ENCODE results near the gene SNRNP70.
"Not testable (repeated sequence)": the region's sequence is repeated elsewhere in the genome, so short reads cannot be mapped to it uniquely, and the experiment has no call there.

The SNRNP70 gene

GRCh38 chr19:49050376-49051033 is 34.7 kb upstream of the SNRNP70 start:
- not testable (repeated sequence) for H3K27me3 ChIP-seq (replicated peaks; ENCODE audit: control insufficient read depth, insufficient read depth, low read length); H3K36me3 ChIP-seq (ENCODE audit: control insufficient read depth, insufficient read depth, low read length, severe bottlenecking); H3K9ac ChIP-seq (ENCODE audit: low read length); H3K9me3 ChIP-seq (ENCODE audit: control insufficient read depth, low read length); H3K4me3 ChIP-seq (ENCODE audit: low read length); DNase-seq (ENCODE audit: low read depth); H3K4me1 ChIP-seq (ENCODE audit: control insufficient read depth, insufficient read depth, low read length)

- H3K4me3 ChIP-seq (ENCODE audit: low read length), result peak overlapping the region; percentile 78
- DNase-seq (ENCODE audit: low read depth), result peak; percentile 78
- peaks cover 25% of the 10 kb centered on the region for H3K27me3 ChIP-seq (replicated peaks; ENCODE audit: control insufficient read depth, insufficient read depth, low read length)
- peaks cover 11% of the 10 kb centered on the region for H3K4me1 ChIP-seq (ENCODE audit: control insufficient read depth, insufficient read depth, low read length)
- H3K9me3 ChIP-seq (ENCODE audit: control insufficient read depth, low read length), result no peaks in the 10 kb centered on the region
- no peaks in the 10 kb centered on the region for H3K36me3 ChIP-seq (ENCODE audit: control insufficient read depth, insufficient read depth, low read length, severe bottlenecking)
- H3K9ac ChIP-seq (ENCODE audit: low read length), result no peak overlapping the region
Observed at GRCh38 chr19:49056101-49056901, 28.9 kb upstream of the SNRNP70 start.

- Histone ChIP-seq H3K27me3 (replicated peaks; ENCODE audit: control insufficient read depth, insufficient read depth, low read length) (peaks cover 25% of the 10 kb centered on the region), H3K4me3 (ENCODE audit: low read length) (peak overlapping the region; percentile 78), H3K4me1 (ENCODE audit: control insufficient read depth, insufficient read depth, low read length) (peaks cover 11% of the 10 kb centered on the region)
- not testable (repeated sequence) for H3K9me3 ChIP-seq (ENCODE audit: control insufficient read depth, low read length); H3K9ac ChIP-seq (ENCODE audit: low read length); DNase-seq (ENCODE audit: low read depth); H3K36me3 ChIP-seq (ENCODE audit: control insufficient read depth, insufficient read depth, low read length, severe bottlenecking)
Observed at GRCh38 chr19:49056902-49057596, 28.2 kb upstream of the SNRNP70 start.

GRCh38 chr19:49057636-49058234 is 27.5 kb upstream of the SNRNP70 start, which contains the start of gene CGB7:
TSS of gene CGB7 (minus strand) at chr19:49057749. CDS start at chr19:49055375, 2,374 bp downstream.
- Histone ChIP-seq H3K9ac (ENCODE audit: low read length) (no peak within 1 kb of the TSS), H3K4me3 (ENCODE audit: low read length) (peak within 1 kb of the TSS; percentile 78), H3K9me3 (ENCODE audit: control insufficient read depth, low read length) (no peaks in the 10 kb centered on the region), H3K36me3 (ENCODE audit: control insufficient read depth, insufficient read depth, low read length, severe bottlenecking) (no peaks in the 10 kb centered on the region), H3K4me1 (ENCODE audit: control insufficient read depth, insufficient read depth, low read length) (peaks cover 11% of the 10 kb centered on the region), H3K27me3 (replicated peaks; ENCODE audit: control insufficient read depth, insufficient read depth, low read length) (peaks cover 25% of the 10 kb centered on the region)
- DNase-seq (ENCODE audit: low read depth), result peak; percentile 74

GRCh38 chr19:49058562-49058961 is 26.7 kb upstream of the SNRNP70 start:
- no peak for DNase-seq (ENCODE audit: low read depth)
- Histone ChIP-seq H3K4me1 (ENCODE audit: control insufficient read depth, insufficient read depth, low read length) (peaks cover 11% of the 10 kb centered on the region), H3K9me3 (ENCODE audit: control insufficient read depth, low read length) (no peaks in the 10 kb centered on the region), H3K9ac (ENCODE audit: low read length) (no peak overlapping the region), H3K36me3 (ENCODE audit: control insufficient read depth, insufficient read depth, low read length, severe bottlenecking) (no peaks in the 10 kb centered on the region), H3K27me3 (replicated peaks; ENCODE audit: control insufficient read depth, insufficient read depth, low read length) (peaks cover 25% of the 10 kb centered on the region), H3K4me3 (ENCODE audit: low read length) (no peak overlapping the region)

- Histone ChIP-seq H3K4me1 (ENCODE audit: control insufficient read depth, insufficient read depth, low read length) (peaks cover 11% of the 10 kb centered on the region), H3K27me3 (replicated peaks; ENCODE audit: control insufficient read depth, insufficient read depth, low read length) (peaks cover 29% of the 10 kb centered on the region), H3K9me3 (ENCODE audit: control insufficient read depth, low read length) (no peaks in the 10 kb centered on the region), H3K4me3 (ENCODE audit: low read length) (no peak overlapping the region), H3K9ac (ENCODE audit: low read length) (no peak overlapping the region), H3K36me3 (ENCODE audit: control insufficient read depth, insufficient read depth, low read length, severe bottlenecking) (no peaks in the 10 kb centered on the region)
- DNase-seq (ENCODE audit: low read depth), result no peak
Observed at GRCh38 chr19:49059053-49059452, 26.2 kb upstream of the SNRNP70 start.

- Histone ChIP-seq H3K9me3 (ENCODE audit: control insufficient read depth, low read length) (no peaks in the 10 kb centered on the region), H3K36me3 (ENCODE audit: control insufficient read depth, insufficient read depth, low read length, severe bottlenecking) (no peaks in the 10 kb centered on the region), H3K4me1 (ENCODE audit: control insufficient read depth, insufficient read depth, low read length) (peaks cover 11% of the 10 kb centered on the region), H3K27me3 (replicated peaks; ENCODE audit: control insufficient read depth, insufficient read depth, low read length) (peaks cover 39% of the 10 kb centered on the region), H3K9ac (ENCODE audit: low read length) (no peak overlapping the region), H3K4me3 (ENCODE audit: low read length) (no peak overlapping the region)
- no peak for DNase-seq (ENCODE audit: low read depth)
Observed at GRCh38 chr19:49061000-49061399, 24.3 kb upstream of the SNRNP70 start.

- Histone ChIP-seq H3K36me3 (ENCODE audit: control insufficient read depth, insufficient read depth, low read length, severe bottlenecking) (no peaks in the 10 kb centered on the region), H3K4me3 (ENCODE audit: low read length) (no peak overlapping the region), H3K9me3 (ENCODE audit: control insufficient read depth, low read length) (no peaks in the 10 kb centered on the region), H3K4me1 (ENCODE audit: control insufficient read depth, insufficient read depth, low read length) (peaks cover 8% of the 10 kb centered on the region), H3K27me3 (replicated peaks; ENCODE audit: control insufficient read depth, insufficient read depth, low read length) (peaks cover 43% of the 10 kb centered on the region), H3K9ac (ENCODE audit: low read length) (no peak overlapping the region)
- no peak for DNase-seq (ENCODE audit: low read depth)
Observed at GRCh38 chr19:49061445-49061844, 23.8 kb upstream of the SNRNP70 start.

GRCh38 chr19:49064029-49064629 is 21.1 kb upstream of the SNRNP70 start:
- Histone ChIP-seq H3K9me3 (ENCODE audit: control insufficient read depth, low read length) (peaks cover 5% of the 10 kb centered on the region), H3K4me3 (ENCODE audit: low read length) (no peak overlapping the region), H3K4me1 (ENCODE audit: control insufficient read depth, insufficient read depth, low read length) (no peaks in the 10 kb centered on the region), H3K27me3 (replicated peaks; ENCODE audit: control insufficient read depth, insufficient read depth, low read length) (peaks cover 45% of the 10 kb centered on the region), H3K9ac (ENCODE audit: low read length) (no peak overlapping the region), H3K36me3 (ENCODE audit: control insufficient read depth, insufficient read depth, low read length, severe bottlenecking) (no peaks in the 10 kb centered on the region)
- DNase-seq (ENCODE audit: low read depth), result no peak

- no peaks in the 10 kb centered on the region for H3K36me3 ChIP-seq (ENCODE audit: control insufficient read depth, insufficient read depth, low read length, severe bottlenecking)
- DNase-seq (ENCODE audit: low read depth), result peak; percentile 42
- H3K4me1 ChIP-seq (ENCODE audit: control insufficient read depth, insufficient read depth, low read length), result no peaks in the 10 kb centered on the region
- H3K4me3 ChIP-seq (ENCODE audit: low read length), result no peak within 1 kb of the TSS
- H3K9ac ChIP-seq (ENCODE audit: low read length), result no peak within 1 kb of the TSS
- H3K27me3 ChIP-seq (replicated peaks; ENCODE audit: control insufficient read depth, insufficient read depth, low read length), result peaks cover 43% of the 10 kb centered on the region
- peaks cover 8% of the 10 kb centered on the region for H3K9me3 ChIP-seq (ENCODE audit: control insufficient read depth, low read length)
Observed at GRCh38 chr19:49064768-49065611, 20.3 kb upstream of the SNRNP70 start, which contains the start of gene NTF4. TSS of gene NTF4 (minus strand) at chr19:49064818. CDS start at chr19:49061997, 2,821 bp downstream.
